Endothelial cell of umbilical vein (primary cell): ENCODE measurements around the gene ROCK2. TPM values are rescaled to one million over a fixed set of nuclear protein-coding genes. Genes with fewer than 3 reads are reported as not detected.

Experiments
- BruUV-seq: library from RNA; stranded (reverse); fragments of 400-500 nt; replicated peaks from 2 replicates; lab custom pipeline; 2021; lab: Mats Ljungman, UMichigan
- CTCF ChIA-PET: fragments of 300-600, 350-600 bp; sonication (Branson Sonifier 250); formaldehyde crosslinking; loops from one replicate; lab custom pipeline; 2021; ENCODE audit warnings: antibody characterized with exemption, inconsistent platforms; lab: Charles Lee
- POLR2A ChIA-PET: fragments of 300-600, 350-600 bp; sonication (Branson Sonifier 250); formaldehyde crosslinking; loops from one replicate; lab custom pipeline; 2021; ENCODE audit warnings: antibody characterized with exemption, inconsistent platforms; lab: Charles Lee
- DNase-seq: peaks from one replicate; pipeline ENCODE4 v3.0.0-alpha.2; 2011; ENCODE audit warnings: low read depth, low spot score
- FAIRE-seq: peaks from 2 replicates; lab custom pipeline; 2011; peaks lifted over from hg19 to GRCh38; lab: Jason Lieb, UNC
- H2AFZ ChIP-seq: 2 replicates; pipeline ENCODE4 v1.6.0; 2012; ENCODE audit warnings: low read depth, low read length, control low read depth, inconsistent platforms
- H3K27ac ChIP-seq: 2 replicates; pipeline ENCODE4 v1.5.1; 2011; ENCODE audit warnings: low read depth, mild to moderate bottlenecking, control low read depth, low read length, moderate library complexity; ENCODE audit not compliant: insufficient read depth
- H3K27me3 ChIP-seq, 2 experiments: 2 replicates each; pipeline versions ENCODE4 v1.6.0 to v1.6.1; 2011; ENCODE audit warnings: low read length in 2 of 2, mixed read lengths in 1 of 2; ENCODE audit not compliant: control insufficient read depth in 2 of 2, insufficient read depth in 2 of 2
- H3K36me3 ChIP-seq, 2 experiments: 2 replicates in 1 of 2; 3 replicates in 1 of 2; pipeline ENCODE4 v1.5.1; 2011; ENCODE audit warnings: low read length in 2 of 2, mild to moderate bottlenecking in 1 of 2, moderate library complexity in 1 of 2; ENCODE audit not compliant: control insufficient read depth in 2 of 2, insufficient read depth in 2 of 2; ENCODE audit errors: extremely low read depth in 1 of 2
- H3K4me1 ChIP-seq: 3 replicates; pipeline ENCODE4 v1.5.1; 2011; ENCODE audit warnings: mild to moderate bottlenecking, low read length; ENCODE audit not compliant: control insufficient read depth, insufficient read depth; ENCODE audit errors: extremely low read depth
- H3K4me2 ChIP-seq: 2 replicates; pipeline ENCODE4 v1.6.1; 2011; ENCODE audit warnings: low read length, control low read depth, mixed read lengths; ENCODE audit not compliant: insufficient read depth
- H3K4me3 ChIP-seq, 3 experiments: fragments of 200-600 bp in 1 of 3; sonication (generic), shearing (Covaris generic) in 1 of 3; replicated peaks in 1 of 3; 2 replicates each; pipeline ENCODE4 v1.5.1; 2011 to 2016; ENCODE audit warnings: control low read depth in 3 of 3, low read length in 3 of 3, mild to moderate bottlenecking in 2 of 3, inconsistent platforms in 1 of 3, low read depth in 1 of 3, moderate library complexity in 1 of 3; ENCODE audit not compliant: insufficient read depth in 1 of 3
- H3K79me2 ChIP-seq: 2 replicates; pipeline ENCODE4 v1.6.0; 2012; ENCODE audit warnings: low read length, inconsistent platforms; ENCODE audit not compliant: control insufficient read depth, insufficient read depth
- H3K9ac ChIP-seq: replicated peaks from 2 replicates; pipeline ENCODE3; 2011; ENCODE audit warnings: low read length, control low read depth; ENCODE audit not compliant: insufficient read depth; ENCODE audit errors: extremely low read depth
- H3K9me1 ChIP-seq: replicated peaks from 3 replicates; pipeline ENCODE4 v1.6.0; 2011; ENCODE audit warnings: mild to moderate bottlenecking, low read length; ENCODE audit not compliant: control insufficient read depth, insufficient read depth; ENCODE audit errors: extremely low read depth
- H3K9me3 ChIP-seq: replicated peaks from 2 replicates; pipeline ENCODE4 v1.5.1; 2012; ENCODE audit warnings: low read length, inconsistent platforms; ENCODE audit not compliant: control insufficient read depth, insufficient read depth
- H4K20me1 ChIP-seq: replicated peaks from 2 replicates; pipeline ENCODE3; 2011; ENCODE audit warnings: mild to moderate bottlenecking, low read length; ENCODE audit not compliant: control insufficient read depth, insufficient read depth; ENCODE audit errors: extremely low read depth
- CTCF ChIP-seq, 2 donors: IDR thresholded peaks; 1 replicate in 1 of 2; 2 replicates in 1 of 2; pipeline ENCODE4 v1.5.1; 2011; ENCODE audit warnings: low read length in 2 of 2, mild to moderate bottlenecking in 2 of 2, moderate library complexity in 2 of 2, control low read depth in 1 of 2, inconsistent platforms in 1 of 2, low read depth in 1 of 2; ENCODE audit not compliant: insufficient read depth in 1 of 2; ENCODE audit errors: extremely low read depth in 1 of 2
- EZH2 ChIP-seq: IDR thresholded peaks from 2 replicates; pipeline ENCODE4 v1.6.1; 2012; ENCODE audit warnings: borderline replicate concordance, low read depth, mild to moderate bottlenecking, moderate library complexity, low read length, inconsistent platforms; ENCODE audit not compliant: severe bottlenecking
- FOS ChIP-seq: IDR thresholded peaks from 2 replicates; pipeline ENCODE4 v1.6.1; 2011; ENCODE audit warnings: mild to moderate bottlenecking, low read length, moderate library complexity, borderline replicate concordance; ENCODE audit not compliant: insufficient read depth
- GATA2 ChIP-seq: IDR thresholded peaks from 2 replicates; pipeline ENCODE4 v1.7.0; 2011; ENCODE audit warnings: low read depth, mild to moderate bottlenecking, moderate library complexity, mixed read lengths, low read length; ENCODE audit not compliant: insufficient read length, insufficient read depth
- JUN ChIP-seq: IDR thresholded peaks from 2 replicates; pipeline ENCODE4 v1.6.1; 2011; ENCODE audit warnings: borderline replicate concordance, low read depth; ENCODE audit not compliant: insufficient read length, insufficient read depth
- MAX ChIP-seq: IDR thresholded peaks from 2 replicates; pipeline ENCODE4 v1.6.1; 2011; ENCODE audit not compliant: insufficient read depth, insufficient read length
- MYC ChIP-seq: IDR thresholded peaks from one replicate; pipeline ENCODE4 v1.6.1; 2011; ENCODE audit warnings: mild to moderate bottlenecking, low read depth, low read length
- POLR2AphosphoS5 ChIP-seq: IDR thresholded peaks from 2 replicates; pipeline ENCODE4 v1.6.1; 2012; ENCODE audit warnings: low read depth, mild to moderate bottlenecking, control low read depth, low read length, moderate library complexity; ENCODE audit not compliant: insufficient read depth
- dilution Hi-C: fragments of 300-500 bp; cut with MboI; formaldehyde crosslinking; loops from one replicate; pipeline ENCODE4 v1.15.0; 2019; ENCODE audit warnings: low sequenced_read_pairs; ENCODE audit not compliant: extremely low pct_ligation_motif_present
- intact Hi-C: fragments of 100-400 bp; cut with micrococcal nuclease; formaldehyde crosslinking; loops from one replicate; pipeline ENCODE4 v1.10.0; 2022
- polyA plus RNA-seq, 4 experiments: library from polyadenylated mRNA; depleted of rRNA in 3 of 4; stranded (reverse) in 3 of 4; unstranded in 1 of 4; fragments of >200 nt; gene quantifications; 2 replicates each; pipeline versions ENCODE4 v1.2.1 to v1.2.3, GENCODE V29; 2011 to 2012; ENCODE audit warnings: missing spikeins in 1 of 4
- total RNA-seq: library from RNA; stranded (reverse); gene quantifications from 2 replicates; pipeline ENCODE4 v1.2.3, GENCODE V29; 2021

Gene ROCK2
- total and polyA plus RNA-seq, 2 donors (not counting 3 experiments of a cell fraction or from before 2014, with no cell fraction given) = 5.2 to 56.5 TPM

- intact Hi-C loops = no loop called here
These were observed 58.1 kb downstream of the ROCK2 start for GRCh38 chr2:11286323-11286722.

More at GRCh38 chr2:11286323-11286722, 58.1 kb downstream of the ROCK2 start:
- FAIRE-seq (no peak), DNase-seq (no peak)
- Histone ChIP-seq H3K9ac (no peak overlapping the region), H3K27me3 (no peaks in the 10 kb centered on the region), H3K4me3 (no peak overlapping the region), H3K27ac (no peak overlapping the region), H4K20me1 (peaks cover 7% of the 10 kb centered on the region), H3K4me1 (peaks cover 17% of the 10 kb centered on the region), H3K79me2 (peaks cover 59% of the 10 kb centered on the region), H3K9me1 (no peaks in the 10 kb centered on the region), H2AFZ (no peak overlapping the region), H3K4me2 (no peak overlapping the region), H3K36me3 (peaks cover 0 to 3% of the 10 kb centered on the region in 2 experiments), H3K9me3 (no peaks in the 10 kb centered on the region)
- ChIA-PET POLR2A (no interaction called here), CTCF (interaction anchor here (1.0 to 1.6 kb wide), 3 partner anchors 12 to 191 kb away, joined by 3 to 4 read pairs (median 3); no protein-coding TSS in a partner anchor)
- no TSS peak for BruUV-seq
- dilution Hi-C loops = no loop called here
- TF ChIP-seq GATA2 = no peak
- no peak for TF ChIP-seq CTCF (IDR thresholded peaks at IDR 0.05; ENCODE audit: extremely low read depth in 1 of 2, insufficient read depth in 1 of 2, low read depth in 1 of 2, low read length in 2 of 2)
- no peak for TF ChIP-seq JUN
- TF ChIP-seq EZH2 = no peak
- no peak for TF ChIP-seq MAX
- no peak for TF ChIP-seq FOS
- no peak for TF ChIP-seq POLR2AphosphoS5
- no peak for TF ChIP-seq MYC
